HL-60 (cell line): ENCODE data around the gene MSI2.

Experiments used
- DNase-seq, 2 experiments: peaks; one replicate each; pipeline ENCODE4 v3.0.0-alpha.2; 2010 to 2020; ENCODE audit warnings: low read depth in 1 of 2, low spot score in 1 of 2
- H3K27ac ChIP-seq: fragments of 250-450 bp; sonication (Bioruptor Pico); replicated peaks from 2 replicates; pipeline ENCODE4 v1.5.1; 2020; ENCODE audit warnings: mild to moderate bottlenecking, moderate library complexity
- H3K27me3 ChIP-seq: fragments of 250-450 bp; sonication (Bioruptor Pico); 2 replicates; pipeline ENCODE4 v1.5.1; 2021; ENCODE audit warnings: mild to moderate bottlenecking, moderate library complexity; ENCODE audit not compliant: insufficient read depth, poor library complexity, severe bottlenecking
- H3K4me3 ChIP-seq: replicated peaks from 2 replicates; pipeline ENCODE4 v1.5.1; 2011; ENCODE audit warnings: mild to moderate bottlenecking, control low read depth, low read length; ENCODE audit not compliant: insufficient read depth
- GABPA ChIP-seq: IDR thresholded peaks from 2 replicates; pipeline ENCODE4 v1.6.1; 2012; ENCODE audit warnings: low read depth
- POLR2AphosphoS5 ChIP-seq: IDR thresholded peaks from 2 replicates; pipeline ENCODE4 v1.6.1; 2012; ENCODE audit warnings: low read depth
- SPI1 ChIP-seq: IDR thresholded peaks from 2 replicates; pipeline ENCODE4 v1.6.1; 2012; ENCODE audit warnings: low read depth, mild to moderate bottlenecking, borderline replicate concordance
- TF ChIP-seq, protein P1 (sequence below): IDR thresholded peaks from one replicate; pipeline ENCODE4 v1.5.1; 2011; ENCODE audit warnings: low read length, control low read depth, inconsistent platforms; ENCODE audit not compliant: insufficient read depth
- TF ChIP-seq, protein P2 (sequence below): IDR thresholded peaks from 2 replicates; pipeline ENCODE4 v1.6.1; 2012; ENCODE audit warnings: low read depth; ENCODE audit not compliant: insufficient replicate concordance

MSI2 gene

DNA sequence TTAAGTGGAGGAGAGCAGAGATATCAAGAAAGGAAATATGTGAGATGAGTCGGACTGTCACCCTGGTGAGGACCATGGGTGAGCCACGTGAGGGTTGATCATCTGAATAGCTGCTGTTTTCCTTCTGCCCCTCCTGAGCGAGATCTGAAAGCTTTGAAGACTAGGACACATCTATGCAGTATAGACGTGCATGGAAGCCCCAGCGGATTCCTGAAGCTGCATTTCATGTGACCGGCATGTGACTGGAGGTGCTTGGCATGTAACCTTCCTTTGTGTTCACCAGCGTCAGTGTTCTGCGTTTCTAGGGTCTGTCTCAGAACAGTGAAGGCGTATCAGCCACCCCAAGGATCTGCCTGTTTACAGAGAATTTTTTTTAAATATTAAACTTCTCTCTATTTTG, 75.1 kb downstream of the MSI2 start:
- H3K4me3 ChIP-seq: no peak overlapping the region
- H3K27me3 ChIP-seq: no peaks in the 10 kb centered on the region
- H3K27ac ChIP-seq: no peak overlapping the region
- no peak for DNase-seq
- TF ChIP-seq GABPA: no peak
- no peak for TF ChIP-seq SPI1

DNA sequence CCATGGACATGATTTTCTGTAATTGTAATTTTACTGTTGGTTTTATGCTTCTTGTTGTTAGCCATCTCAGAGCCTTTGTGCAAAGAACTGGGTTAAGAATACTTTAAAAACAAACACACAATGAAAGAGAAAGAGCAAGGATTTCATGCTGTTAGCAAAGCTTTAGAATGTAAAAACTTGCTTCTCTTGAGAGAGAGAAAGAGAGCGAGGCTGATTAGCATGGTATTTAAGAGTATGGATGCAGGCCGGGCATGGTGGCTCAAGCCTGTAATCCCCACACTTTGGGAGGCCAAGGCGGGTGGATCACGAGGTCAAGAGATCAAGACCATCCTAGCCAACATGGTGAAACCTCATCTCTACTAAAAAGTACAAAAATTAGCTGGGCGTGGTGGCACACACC, 76.2 kb downstream of the MSI2 start:
- Histone ChIP-seq H3K27ac (no peak overlapping the region), H3K27me3 (no peaks in the 10 kb centered on the region), H3K4me3 (no peak overlapping the region)
- TF ChIP-seq POLR2AphosphoS5 (no peak), GABPA (no peak), SPI1 (no peak)
- TF ChIP-seq, protein P1, sequence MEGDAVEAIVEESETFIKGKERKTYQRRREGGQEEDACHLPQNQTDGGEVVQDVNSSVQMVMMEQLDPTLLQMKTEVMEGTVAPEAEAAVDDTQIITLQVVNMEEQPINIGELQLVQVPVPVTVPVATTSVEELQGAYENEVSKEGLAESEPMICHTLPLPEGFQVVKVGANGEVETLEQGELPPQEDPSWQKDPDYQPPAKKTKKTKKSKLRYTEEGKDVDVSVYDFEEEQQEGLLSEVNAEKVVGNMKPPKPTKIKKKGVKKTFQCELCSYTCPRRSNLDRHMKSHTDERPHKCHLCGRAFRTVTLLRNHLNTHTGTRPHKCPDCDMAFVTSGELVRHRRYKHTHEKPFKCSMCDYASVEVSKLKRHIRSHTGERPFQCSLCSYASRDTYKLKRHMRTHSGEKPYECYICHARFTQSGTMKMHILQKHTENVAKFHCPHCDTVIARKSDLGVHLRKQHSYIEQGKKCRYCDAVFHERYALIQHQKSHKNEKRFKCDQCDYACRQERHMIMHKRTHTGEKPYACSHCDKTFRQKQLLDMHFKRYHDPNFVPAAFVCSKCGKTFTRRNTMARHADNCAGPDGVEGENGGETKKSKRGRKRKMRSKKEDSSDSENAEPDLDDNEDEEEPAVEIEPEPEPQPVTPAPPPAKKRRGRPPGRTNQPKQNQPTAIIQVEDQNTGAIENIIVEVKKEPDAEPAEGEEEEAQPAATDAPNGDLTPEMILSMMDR: no peak
- TF ChIP-seq, protein P2, sequence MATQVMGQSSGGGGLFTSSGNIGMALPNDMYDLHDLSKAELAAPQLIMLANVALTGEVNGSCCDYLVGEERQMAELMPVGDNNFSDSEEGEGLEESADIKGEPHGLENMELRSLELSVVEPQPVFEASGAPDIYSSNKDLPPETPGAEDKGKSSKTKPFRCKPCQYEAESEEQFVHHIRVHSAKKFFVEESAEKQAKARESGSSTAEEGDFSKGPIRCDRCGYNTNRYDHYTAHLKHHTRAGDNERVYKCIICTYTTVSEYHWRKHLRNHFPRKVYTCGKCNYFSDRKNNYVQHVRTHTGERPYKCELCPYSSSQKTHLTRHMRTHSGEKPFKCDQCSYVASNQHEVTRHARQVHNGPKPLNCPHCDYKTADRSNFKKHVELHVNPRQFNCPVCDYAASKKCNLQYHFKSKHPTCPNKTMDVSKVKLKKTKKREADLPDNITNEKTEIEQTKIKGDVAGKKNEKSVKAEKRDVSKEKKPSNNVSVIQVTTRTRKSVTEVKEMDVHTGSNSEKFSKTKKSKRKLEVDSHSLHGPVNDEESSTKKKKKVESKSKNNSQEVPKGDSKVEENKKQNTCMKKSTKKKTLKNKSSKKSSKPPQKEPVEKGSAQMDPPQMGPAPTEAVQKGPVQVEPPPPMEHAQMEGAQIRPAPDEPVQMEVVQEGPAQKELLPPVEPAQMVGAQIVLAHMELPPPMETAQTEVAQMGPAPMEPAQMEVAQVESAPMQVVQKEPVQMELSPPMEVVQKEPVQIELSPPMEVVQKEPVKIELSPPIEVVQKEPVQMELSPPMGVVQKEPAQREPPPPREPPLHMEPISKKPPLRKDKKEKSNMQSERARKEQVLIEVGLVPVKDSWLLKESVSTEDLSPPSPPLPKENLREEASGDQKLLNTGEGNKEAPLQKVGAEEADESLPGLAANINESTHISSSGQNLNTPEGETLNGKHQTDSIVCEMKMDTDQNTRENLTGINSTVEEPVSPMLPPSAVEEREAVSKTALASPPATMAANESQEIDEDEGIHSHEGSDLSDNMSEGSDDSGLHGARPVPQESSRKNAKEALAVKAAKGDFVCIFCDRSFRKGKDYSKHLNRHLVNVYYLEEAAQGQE: no peak
- no peak for DNase-seq

DNA sequence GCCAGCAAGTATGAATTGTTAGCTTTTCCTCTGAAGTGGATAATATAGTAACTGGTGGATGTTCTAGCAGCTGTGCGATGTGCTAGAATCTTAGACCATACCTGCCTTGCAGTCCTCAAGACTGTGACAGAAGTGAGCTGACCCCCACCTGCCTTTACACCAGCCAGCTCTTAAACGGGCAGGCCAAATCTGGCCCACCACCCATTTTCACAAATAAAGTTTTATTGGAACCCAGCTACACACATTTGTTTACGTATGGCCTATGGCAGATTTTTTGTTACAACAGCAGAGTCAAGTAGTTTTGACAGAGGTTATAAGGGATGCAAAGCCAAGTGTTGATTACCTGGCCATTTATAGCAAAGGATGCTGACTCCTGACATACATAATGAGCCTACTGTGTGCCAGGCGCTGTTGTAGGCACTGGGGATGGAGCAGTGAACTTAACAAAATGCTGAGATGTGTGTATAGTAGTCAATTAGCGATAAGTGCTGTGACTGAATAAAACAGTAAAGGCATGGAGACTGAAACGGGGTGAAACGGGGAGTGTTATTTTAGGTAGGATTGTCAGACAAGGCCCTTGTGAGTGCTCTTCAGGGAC, 79.0 kb downstream of the MSI2 start:
- TF ChIP-seq, protein P1: no peak
- TF ChIP-seq SPI1 (no peak), POLR2AphosphoS5 (no peak), GABPA (no peak)
- TF ChIP-seq, protein P2: no peak
- no peaks in the 10 kb centered on the region for H3K27me3 ChIP-seq
- H3K4me3 ChIP-seq: no peak overlapping the region
- H3K27ac ChIP-seq: no peak overlapping the region
- DNase-seq: no peak

DNA sequence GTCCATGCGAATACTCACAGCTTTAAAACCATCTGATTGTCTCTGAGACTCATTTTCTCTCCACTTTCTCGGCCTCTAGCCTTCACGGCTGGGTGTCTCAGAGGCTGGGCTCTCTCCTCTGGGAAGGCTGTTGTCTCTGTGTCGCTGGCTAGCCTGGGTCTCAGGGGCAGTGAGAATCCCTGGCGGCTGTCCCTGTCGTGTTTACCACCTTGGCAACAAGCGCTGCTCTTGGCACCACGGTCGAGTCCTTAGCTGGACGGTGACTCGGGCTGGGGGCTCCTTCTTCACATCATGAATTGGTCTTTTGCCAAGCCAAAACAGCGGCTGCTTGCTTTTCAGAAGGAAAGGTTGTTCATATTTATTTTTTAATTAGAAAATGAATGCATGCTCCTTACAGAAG, 81.1 kb downstream of the MSI2 start:
- no peak for DNase-seq
- TF ChIP-seq, protein P2: no peak
- no peak for TF ChIP-seq POLR2AphosphoS5
- no peak for TF ChIP-seq SPI1
- TF ChIP-seq GABPA: no peak
- TF ChIP-seq, protein P1: no peak
- no peaks in the 10 kb centered on the region for H3K27me3 ChIP-seq
- no peak overlapping the region for H3K4me3 ChIP-seq
- H3K27ac ChIP-seq: no peak overlapping the region
